ENCODE results near the gene GASK1B. TPM values are rescaled to one million over a fixed set of nuclear protein-coding genes. Genes with fewer than 3 reads are reported as not detected.

The GASK1B gene
- total RNA-seq, 2 donors from 2014 or later: not detected

- Mint-ChIP-seq H3K4me1 (ENCODE audit: low read depth) (no peaks in the 10 kb centered on the region), H3K27me3 (ENCODE audit: low read depth) (no peaks in the 10 kb centered on the region), H3K4me3 (no peak overlapping the region), H3K36me3 (ENCODE audit: insufficient read depth in 2 of 2) (no peaks in the 10 kb centered on the region), H3K9me3 (no peaks in the 10 kb centered on the region), H3K27ac (no peak overlapping the region)
- DNase-seq (no peak), ATAC-seq (replicated peaks in 1 of 2) (no peak)
These were observed 28.5 kb upstream of the GASK1B start for GRCh38 chr4:158201322-158201721.

GRCh38 chr4:158200214-158200613 is 27.4 kb upstream of the GASK1B start:
- no peak overlapping the region for H3K27ac Mint-ChIP-seq

GRCh38 chr4:158197194-158197776 is 24.5 kb upstream of the GASK1B start:
- Mint-ChIP-seq H3K27me3 (ENCODE audit: low read depth) (no peaks in the 10 kb centered on the region), H3K36me3 (ENCODE audit: insufficient read depth in 2 of 2) (no peaks in the 10 kb centered on the region), H3K4me1 (ENCODE audit: low read depth) (peaks cover 5% of the 10 kb centered on the region), H3K9me3 (no peaks in the 10 kb centered on the region), H3K27ac (no peak overlapping the region), H3K4me3 (no peak overlapping the region)
- no peak for ATAC-seq (replicated peaks in 1 of 2)
- DNase-seq: no peak

More at GRCh38 chr4:158200214-158200613, 27.4 kb upstream of the GASK1B start:
- H3K4me3 Mint-ChIP-seq: no peak overlapping the region
- DNase-seq (no peak), ATAC-seq (replicated peaks in 1 of 2) (no peak)
- no peaks in the 10 kb centered on the region for H3K9me3 Mint-ChIP-seq
- no peaks in the 10 kb centered on the region for H3K4me1 Mint-ChIP-seq (ENCODE audit: low read depth)
- no peaks in the 10 kb centered on the region for H3K36me3 Mint-ChIP-seq (ENCODE audit: insufficient read depth in 2 of 2)
- no peaks in the 10 kb centered on the region for H3K27me3 Mint-ChIP-seq (ENCODE audit: low read depth)

GRCh38 chr4:158195297-158195696 is 22.5 kb upstream of the GASK1B start:
- Mint-ChIP-seq H3K36me3 (ENCODE audit: insufficient read depth in 2 of 2) (no peaks in the 10 kb centered on the region), H3K4me3 (no peak overlapping the region), H3K27me3 (ENCODE audit: low read depth) (no peaks in the 10 kb centered on the region)

GRCh38 chr4:158193171-158193749 is 20.4 kb upstream of the GASK1B start:
- no peaks in the 10 kb centered on the region for H3K9me3 Mint-ChIP-seq
- H3K27me3 Mint-ChIP-seq (ENCODE audit: low read depth): no peaks in the 10 kb centered on the region
- DNase-seq: no peak

More at GRCh38 chr4:158195297-158195696, 22.5 kb upstream of the GASK1B start:
- DNase-seq (no peak), ATAC-seq (replicated peaks in 1 of 2) (no peak)
- H3K4me1 Mint-ChIP-seq (ENCODE audit: low read depth): peaks cover 5% of the 10 kb centered on the region
- no peak overlapping the region for H3K27ac Mint-ChIP-seq
- no peaks in the 10 kb centered on the region for H3K9me3 Mint-ChIP-seq

GRCh38 chr4:158192439-158193158 is 19.8 kb upstream of the GASK1B start:
- Mint-ChIP-seq H3K36me3 (ENCODE audit: insufficient read depth in 2 of 2) (no peaks in the 10 kb centered on the region), H3K4me3 (no peak overlapping the region), H3K27ac (no peak overlapping the region), H3K9me3 (no peaks in the 10 kb centered on the region), H3K27me3 (ENCODE audit: low read depth) (no peaks in the 10 kb centered on the region), H3K4me1 (ENCODE audit: low read depth) (peaks cover 5% of the 10 kb centered on the region)
- DNase-seq: no peak
- ATAC-seq (replicated peaks in 1 of 2): no peak

More at GRCh38 chr4:158193171-158193749, 20.4 kb upstream of the GASK1B start:
- H3K27ac Mint-ChIP-seq: peak overlapping the region; percentile 44
- no peaks in the 10 kb centered on the region for H3K36me3 Mint-ChIP-seq (ENCODE audit: insufficient read depth in 2 of 2)
- no peak overlapping the region for H3K4me3 Mint-ChIP-seq
- no peak for ATAC-seq (replicated peaks in 1 of 2)
- H3K4me1 Mint-ChIP-seq (ENCODE audit: low read depth): peaks cover 5% of the 10 kb centered on the region

GRCh38 chr4:158190718-158191117 is 17.9 kb upstream of the GASK1B start:
- no peak overlapping the region for H3K4me3 Mint-ChIP-seq
- H3K9me3 Mint-ChIP-seq: no peaks in the 10 kb centered on the region
- peaks cover 5% of the 10 kb centered on the region for H3K4me1 Mint-ChIP-seq (ENCODE audit: low read depth)
- H3K27ac Mint-ChIP-seq: no peak overlapping the region
- DNase-seq (no peak), ATAC-seq (replicated peaks in 1 of 2) (no peak)
- H3K36me3 Mint-ChIP-seq (ENCODE audit: insufficient read depth in 2 of 2): no peaks in the 10 kb centered on the region
- peaks cover 6% of the 10 kb centered on the region for H3K27me3 Mint-ChIP-seq (ENCODE audit: low read depth)

- H3K27me3 Mint-ChIP-seq (ENCODE audit: low read depth): peaks cover 6% of the 10 kb centered on the region
- DNase-seq: no peak
- no peak overlapping the region for H3K27ac Mint-ChIP-seq
- no peaks in the 10 kb centered on the region for H3K36me3 Mint-ChIP-seq (ENCODE audit: insufficient read depth in 2 of 2)
- ATAC-seq (replicated peaks in 1 of 2): no peak
- H3K4me3 Mint-ChIP-seq: no peak overlapping the region
- H3K9me3 Mint-ChIP-seq: no peaks in the 10 kb centered on the region
- peaks cover 5% of the 10 kb centered on the region for H3K4me1 Mint-ChIP-seq (ENCODE audit: low read depth)
These were observed 16.6 kb upstream of the GASK1B start for GRCh38 chr4:158189422-158189821.

- Mint-ChIP-seq H3K27ac (no peak overlapping the region), H3K27me3 (ENCODE audit: low read depth) (peaks cover 12% of the 10 kb centered on the region), H3K4me3 (no peak overlapping the region), H3K9me3 (no peaks in the 10 kb centered on the region), H3K4me1 (ENCODE audit: low read depth) (no peaks in the 10 kb centered on the region), H3K36me3 (ENCODE audit: insufficient read depth in 2 of 2) (no peaks in the 10 kb centered on the region)
- DNase-seq: no peak
- ATAC-seq (replicated peaks in 1 of 2): no peak
These were observed 14.0 kb upstream of the GASK1B start for GRCh38 chr4:158186815-158187214.

GRCh38 chr4:158182736-158183135 is 9.9 kb upstream of the GASK1B start:
- Mint-ChIP-seq H3K4me1 (ENCODE audit: low read depth) (no peaks in the 10 kb centered on the region), H3K4me3 (no peak overlapping the region)

GRCh38 chr4:158181906-158182305 is 9.1 kb upstream of the GASK1B start:
- ATAC-seq (replicated peaks in 1 of 2) (no peak), DNase-seq (no peak)
- Mint-ChIP-seq H3K4me3 (no peak overlapping the region), H3K9me3 (no peaks in the 10 kb centered on the region), H3K36me3 (ENCODE audit: insufficient read depth in 2 of 2) (no peaks in the 10 kb centered on the region), H3K4me1 (ENCODE audit: low read depth) (no peaks in the 10 kb centered on the region), H3K27me3 (ENCODE audit: low read depth) (peaks cover 17% of the 10 kb centered on the region), H3K27ac (no peak overlapping the region)

More at GRCh38 chr4:158182736-158183135, 9.9 kb upstream of the GASK1B start:
- ATAC-seq (replicated peaks in 1 of 2) (no peak), DNase-seq (no peak)
- Mint-ChIP-seq H3K27me3 (ENCODE audit: low read depth) (peaks cover 17% of the 10 kb centered on the region), H3K9me3 (no peaks in the 10 kb centered on the region), H3K36me3 (ENCODE audit: insufficient read depth in 2 of 2) (no peaks in the 10 kb centered on the region), H3K27ac (no peak overlapping the region)

- no peak overlapping the region for H3K4me3 Mint-ChIP-seq
- no peaks in the 10 kb centered on the region for H3K4me1 Mint-ChIP-seq (ENCODE audit: low read depth)
- ATAC-seq (replicated peaks in 1 of 2) (no peak), DNase-seq (no peak)
- no peak overlapping the region for H3K27ac Mint-ChIP-seq
- H3K9me3 Mint-ChIP-seq: no peaks in the 10 kb centered on the region
- no peaks in the 10 kb centered on the region for H3K36me3 Mint-ChIP-seq (ENCODE audit: insufficient read depth in 2 of 2)
- peaks cover 11% of the 10 kb centered on the region for H3K27me3 Mint-ChIP-seq (ENCODE audit: low read depth)
These were observed 6.6 kb upstream of the GASK1B start for GRCh38 chr4:158179465-158179864.

- peaks cover 4% of the 10 kb centered on the region for H3K4me1 Mint-ChIP-seq (ENCODE audit: low read depth)
- H3K36me3 Mint-ChIP-seq (ENCODE audit: insufficient read depth in 2 of 2): no peaks in the 10 kb centered on the region
- H3K9me3 Mint-ChIP-seq: no peaks in the 10 kb centered on the region
- H3K4me3 Mint-ChIP-seq: no peak overlapping the region
- ATAC-seq (replicated peaks in 1 of 2) (no peak), DNase-seq (no peak)
- no peak overlapping the region for H3K27ac Mint-ChIP-seq
- peaks cover 18% of the 10 kb centered on the region for H3K27me3 Mint-ChIP-seq (ENCODE audit: low read depth)
These were observed 4.0 kb upstream of the GASK1B start for GRCh38 chr4:158176776-158177175.
